HepG2 (cell line): ENCODE measurements around the gene TXNDC12. TPM values are rescaled to one million over a fixed set of nuclear protein-coding genes. Genes with fewer than 3 reads are reported as not detected.
A peak's percentile ranks its signal among the peaks of the same experiment; 100 is the strongest.

ENCODE experiments used
- KDM3A ChIP-seq: IDR thresholded peaks from 2 replicates; pipeline ENCODE4 v1.6.1; 2018; ENCODE audit warnings: low read depth, missing compliant biosample characterization
- PHF8 ChIP-seq: sonication (generic); formaldehyde crosslinking; IDR thresholded peaks from 2 replicates; pipeline ENCODE4 v1.5.0; 2020; ENCODE audit warnings: missing genetic modification reagents
- SATB2 ChIP-seq: sonication (generic); formaldehyde crosslinking; IDR thresholded peaks from 2 replicates; pipeline ENCODE4 v1.5.0; 2020; ENCODE audit warnings: missing genetic modification reagents
- THAP11 ChIP-seq: IDR thresholded peaks from 2 replicates; pipeline ENCODE4 v1.6.1; 2016; ENCODE audit warnings: missing biosample characterization, missing genetic modification reagents
- ZNF407 ChIP-seq: sonication (generic); formaldehyde crosslinking; IDR thresholded peaks from one replicate; pipeline ENCODE4 v1.5.1; 2020; ENCODE audit warnings: mild to moderate bottlenecking, missing genetic modification reagents; ENCODE audit errors: not compliant biosample characterization
- polyA plus RNA-seq, 8 experiments: library from polyadenylated mRNA; depleted of rRNA in 3 of 8; stranded (reverse) in 7 of 8; unstranded in 1 of 8; fragments of >200 nt; fragmentation: Illumina TruSeq in 4 of 8; extraction: Trizol in 4 of 8; gene quantifications; 2 replicates each; pipeline versions ENCODE4 v1.2.1 to v1.2.3, GENCODE V29; 2011 to 2016; ENCODE audit warnings: low read depth in 4 of 8, missing spikeins in 1 of 8, mixed read lengths in 1 of 8; ENCODE audit not compliant: insufficient read depth in 1 of 8
- total RNA-seq, 5 experiments: library from RNA; depleted of rRNA; stranded (reverse); fragments of >200 nt; fragmentation: Illumina TruSeq; extraction: Trizol; gene quantifications; 2 replicates each; pipeline ENCODE4 v1.2.3, GENCODE V29; 2016; ENCODE audit warnings: low read depth in 1 of 5
- TF ChIP-seq, protein P1 (sequence below): sonication (generic); formaldehyde crosslinking; IDR thresholded peaks from 2 replicates; pipeline ENCODE4 v1.5.0; 2020; ENCODE audit warnings: mild to moderate bottlenecking, missing genetic modification reagents
- TF ChIP-seq, protein P2 (sequence below), 2 experiments: sonication (generic) in 1 of 2; formaldehyde crosslinking in 1 of 2; IDR thresholded peaks; 2 replicates each; pipeline versions ENCODE4 v1.5.1 to v1.6.1; 2011 to 2020; ENCODE audit warnings: borderline replicate concordance in 1 of 2, low read depth in 1 of 2, low read length in 1 of 2, mild to moderate bottlenecking in 1 of 2, missing genetic modification reagents in 1 of 2, moderate library complexity in 1 of 2
- TF ChIP-seq, protein P3 (sequence below): sonication (generic); formaldehyde crosslinking; IDR thresholded peaks from 2 replicates; pipeline ENCODE4 v1.5.0; 2020; ENCODE audit warnings: mild to moderate bottlenecking, missing genetic modification reagents

The TXNDC12 gene
- total and polyA plus RNA-seq, 2 of the 13 experiments (the other 11 are each of a cell fraction or from before 2014, with no cell fraction given) = 65.6 to 67.2 TPM

DNA sequence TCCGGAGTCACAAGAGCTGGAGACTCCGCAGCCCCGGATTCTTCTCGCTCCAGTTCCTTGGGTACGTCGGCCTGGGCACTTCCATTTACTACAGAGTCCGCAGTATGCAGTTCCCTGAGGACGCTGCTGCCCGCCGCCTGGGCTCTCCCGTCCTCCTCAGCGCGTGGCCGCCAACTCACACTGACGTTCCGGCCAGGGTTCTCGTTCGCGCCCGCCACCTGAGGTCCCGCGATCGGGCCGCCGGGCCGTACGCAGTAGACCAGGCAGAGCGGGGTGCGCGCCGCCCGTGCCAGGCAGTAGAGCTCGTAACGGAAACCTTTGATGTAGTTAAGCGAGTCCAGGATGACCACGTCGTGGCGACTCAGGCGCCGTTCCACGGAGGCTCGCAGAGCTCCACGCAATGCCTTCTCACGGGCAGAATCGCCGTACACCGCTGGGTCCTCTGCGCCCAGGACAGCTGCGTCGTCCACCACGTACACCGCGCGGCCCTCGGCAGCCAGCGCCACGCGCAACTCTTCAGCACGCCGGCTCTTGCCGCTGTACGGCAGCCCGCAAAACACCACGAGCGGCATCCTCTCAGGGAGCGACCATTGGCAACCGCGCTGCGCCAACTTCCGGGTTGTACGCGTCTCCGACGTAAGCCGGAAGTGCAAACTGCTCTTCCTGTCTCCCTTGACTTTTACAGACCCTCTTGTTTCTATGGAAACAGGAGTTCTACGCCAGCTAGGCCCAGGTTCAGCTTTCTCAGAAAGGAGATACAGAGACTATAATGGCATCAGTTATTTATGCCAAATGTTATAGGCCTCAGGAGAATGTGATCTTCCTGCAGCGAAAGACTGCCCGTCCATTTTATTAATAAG, 21.6 kb downstream of the TXNDC12 start, which contains the start of gene KTI12 (continued):
- peak; percentile 40 for TF ChIP-seq ZNF407 (CRISPR knock-in tag)
- TF ChIP-seq PHF8 (CRISPR knock-in tag) = peak; percentile 87
- TF ChIP-seq KDM3A (CRISPR knock-in tag) = 0 out of 2 replicates have a peak, but pooled peaks have one; percentile 29
- TF ChIP-seq, protein P1, sequence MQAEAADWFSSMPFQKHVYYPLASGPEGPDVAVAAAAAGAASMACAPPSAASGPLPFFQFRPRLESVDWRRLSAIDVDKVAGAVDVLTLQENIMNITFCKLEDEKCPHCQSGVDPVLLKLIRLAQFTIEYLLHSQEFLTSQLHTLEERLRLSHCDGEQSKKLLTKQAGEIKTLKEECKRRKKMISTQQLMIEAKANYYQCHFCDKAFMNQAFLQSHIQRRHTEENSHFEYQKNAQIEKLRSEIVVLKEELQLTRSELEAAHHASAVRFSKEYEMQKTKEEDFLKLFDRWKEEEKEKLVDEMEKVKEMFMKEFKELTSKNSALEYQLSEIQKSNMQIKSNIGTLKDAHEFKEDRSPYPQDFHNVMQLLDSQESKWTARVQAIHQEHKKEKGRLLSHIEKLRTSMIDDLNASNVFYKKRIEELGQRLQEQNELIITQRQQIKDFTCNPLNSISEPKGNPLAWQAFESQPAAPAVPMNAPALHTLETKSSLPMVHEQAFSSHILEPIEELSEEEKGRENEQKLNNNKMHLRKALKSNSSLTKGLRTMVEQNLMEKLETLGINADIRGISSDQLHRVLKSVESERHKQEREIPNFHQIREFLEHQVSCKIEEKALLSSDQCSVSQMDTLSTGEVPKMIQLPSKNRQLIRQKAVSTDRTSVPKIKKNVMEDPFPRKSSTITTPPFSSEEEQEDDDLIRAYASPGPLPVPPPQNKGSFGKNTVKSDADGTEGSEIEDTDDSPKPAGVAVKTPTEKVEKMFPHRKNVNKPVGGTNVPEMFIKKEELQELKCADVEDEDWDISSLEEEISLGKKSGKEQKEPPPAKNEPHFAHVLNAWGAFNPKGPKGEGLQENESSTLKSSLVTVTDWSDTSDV (CRISPR knock-in tag) = peak; percentile 86; the same call in 1 of the 2 replicates
- TF ChIP-seq, protein P2, sequence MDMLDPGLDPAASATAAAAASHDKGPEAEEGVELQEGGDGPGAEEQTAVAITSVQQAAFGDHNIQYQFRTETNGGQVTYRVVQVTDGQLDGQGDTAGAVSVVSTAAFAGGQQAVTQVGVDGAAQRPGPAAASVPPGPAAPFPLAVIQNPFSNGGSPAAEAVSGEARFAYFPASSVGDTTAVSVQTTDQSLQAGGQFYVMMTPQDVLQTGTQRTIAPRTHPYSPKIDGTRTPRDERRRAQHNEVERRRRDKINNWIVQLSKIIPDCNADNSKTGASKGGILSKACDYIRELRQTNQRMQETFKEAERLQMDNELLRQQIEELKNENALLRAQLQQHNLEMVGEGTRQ (IDR thresholded peaks at IDR 0.05; ENCODE audit: low read depth, low read length) = no peak
- TF ChIP-seq, protein P2 (CRISPR knock-in tag; IDR thresholded peaks at IDR 0.05; ENCODE audit: borderline replicate concordance) = peak; percentile 26; the same call in 1 of the 2 replicates
- no peak for TF ChIP-seq SATB2
- peak; percentile 89 for TF ChIP-seq THAP11 (CRISPR knock-in tag)
- TF ChIP-seq, protein P3, sequence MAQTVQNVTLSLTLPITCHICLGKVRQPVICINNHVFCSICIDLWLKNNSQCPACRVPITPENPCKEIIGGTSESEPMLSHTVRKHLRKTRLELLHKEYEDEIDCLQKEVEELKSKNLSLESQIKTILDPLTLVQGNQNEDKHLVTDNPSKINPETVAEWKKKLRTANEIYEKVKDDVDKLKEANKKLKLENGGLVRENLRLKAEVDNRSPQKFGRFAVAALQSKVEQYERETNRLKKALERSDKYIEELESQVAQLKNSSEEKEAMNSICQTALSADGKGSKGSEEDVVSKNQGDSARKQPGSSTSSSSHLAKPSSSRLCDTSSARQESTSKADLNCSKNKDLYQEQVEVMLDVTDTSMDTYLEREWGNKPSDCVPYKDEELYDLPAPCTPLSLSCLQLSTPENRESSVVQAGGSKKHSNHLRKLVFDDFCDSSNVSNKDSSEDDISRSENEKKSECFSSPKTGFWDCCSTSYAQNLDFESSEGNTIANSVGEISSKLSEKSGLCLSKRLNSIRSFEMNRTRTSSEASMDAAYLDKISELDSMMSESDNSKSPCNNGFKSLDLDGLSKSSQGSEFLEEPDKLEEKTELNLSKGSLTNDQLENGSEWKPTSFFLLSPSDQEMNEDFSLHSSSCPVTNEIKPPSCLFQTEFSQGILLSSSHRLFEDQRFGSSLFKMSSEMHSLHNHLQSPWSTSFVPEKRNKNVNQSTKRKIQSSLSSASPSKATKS = no peak
